Head of caudate nucleus (tissue), 42 donors: ENCODE measurements around the gene C2CD4B.
A peak's percentile ranks its signal among the peaks of the same experiment; 100 is the strongest.

Experiments used
- DNase-seq, 42 donors: peaks; one replicate each; pipeline versions ENCODE4 v3.0.0 to v3.0.0-alpha.2; 2020 to 2021; ENCODE audit warnings: mixed read lengths in 7 of 42
- intact Hi-C: fragments of 100-400 bp; cut with DNase I; formaldehyde crosslinking; loops from one replicate; pipeline ENCODE4 v1.15.0; 2022

The C2CD4B gene

DNA sequence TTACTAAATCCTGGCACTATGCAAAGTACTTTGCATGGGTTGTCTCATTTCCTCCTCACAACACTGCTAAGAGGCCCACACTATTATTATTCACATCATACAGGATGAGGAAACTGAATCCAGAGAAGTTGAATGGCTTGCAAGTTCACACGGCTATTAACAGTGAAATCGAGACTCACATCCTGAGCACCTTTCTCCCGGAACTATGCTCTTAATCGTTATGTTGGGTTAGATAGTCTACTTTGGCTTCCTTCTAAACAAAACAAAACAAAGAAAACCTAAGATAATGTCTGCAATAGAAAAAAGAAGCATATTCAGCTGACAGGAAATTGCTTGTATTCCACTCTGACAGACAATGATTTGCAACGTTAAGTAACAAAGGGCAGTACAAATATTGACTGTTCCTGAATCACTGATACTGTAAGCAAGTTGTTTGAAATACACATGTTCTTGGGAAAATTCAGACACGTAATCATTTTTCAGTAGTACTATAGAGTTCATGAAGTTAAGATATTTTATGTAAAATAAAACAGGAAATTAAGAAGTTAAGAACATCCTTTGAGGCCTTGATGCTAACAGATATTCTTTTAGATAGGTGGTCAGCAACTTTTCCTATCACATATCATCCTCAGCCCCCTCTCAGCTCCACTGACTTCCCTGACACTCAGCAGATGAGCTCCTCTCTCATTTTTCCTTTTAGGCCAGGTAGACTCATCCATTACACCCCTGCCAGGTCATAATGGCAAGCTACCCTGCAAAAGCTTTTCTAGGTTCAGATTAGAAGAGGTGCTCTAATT, 40.7 kb downstream of the C2CD4B start:
- intact Hi-C loops: no loop called here
- no peak for DNase-seq

DNA sequence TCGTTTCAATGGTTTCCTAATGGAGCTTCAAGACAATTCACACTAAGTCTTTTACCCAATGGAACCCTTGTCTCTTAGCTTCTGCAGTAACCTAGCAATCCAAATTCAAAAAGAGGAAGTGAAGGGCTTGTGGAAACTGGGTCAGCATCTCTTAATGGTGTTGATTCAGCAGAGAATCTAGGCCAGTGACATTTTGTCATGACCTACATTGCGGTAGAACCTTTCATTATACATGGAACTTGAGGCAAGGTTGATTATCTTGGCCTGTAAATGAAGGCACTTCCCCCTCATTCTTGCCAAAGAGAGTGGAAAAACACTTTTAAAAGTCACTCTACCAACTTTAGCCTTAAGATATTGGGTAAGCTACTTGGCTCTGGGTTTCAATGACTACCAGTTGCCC, 42.8 kb downstream of the C2CD4B start:
- intact Hi-C loops: no loop called here

DNA sequence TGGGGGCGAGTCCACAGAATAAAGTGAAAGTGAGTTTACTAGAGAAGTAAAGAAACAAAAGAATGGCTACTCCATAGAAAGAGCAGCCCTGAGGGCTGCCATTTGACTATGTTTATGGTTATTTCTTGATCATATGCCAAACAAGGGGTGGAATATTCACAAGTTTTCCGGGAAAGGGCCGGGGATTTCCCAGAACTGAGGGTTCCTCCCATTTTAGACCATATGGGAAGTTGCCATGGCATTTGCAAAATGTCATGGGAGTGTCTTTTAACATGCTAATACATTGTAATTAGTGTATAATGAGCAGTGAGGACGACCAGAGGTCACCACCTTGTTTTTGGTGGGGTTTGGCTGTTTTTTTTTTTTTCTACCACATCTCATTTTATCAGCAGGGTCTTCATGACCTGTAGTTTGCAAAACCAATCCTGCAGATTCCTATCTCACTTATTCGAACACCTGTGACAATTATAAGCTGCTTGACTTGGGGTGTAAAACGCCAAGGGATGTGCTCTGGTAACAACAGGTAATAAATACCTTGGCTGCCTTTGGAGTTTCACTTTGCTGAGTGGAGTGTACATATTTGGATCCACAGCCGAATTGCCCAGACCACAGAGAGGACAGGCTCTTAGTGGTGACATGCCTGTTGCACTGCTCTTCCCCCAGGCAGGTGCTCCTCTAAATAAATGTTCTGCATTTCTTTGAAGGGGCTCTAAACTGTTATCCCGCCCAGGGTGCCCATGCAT, 43.6 kb downstream of the C2CD4B start:
- intact Hi-C loops: no loop called here
- DNase-seq: no peak

More for the DNA sequence above, 42.8 kb downstream of the C2CD4B start:
- peak in 2 of 42 donors; percentile 9 to 41 for DNase-seq

DNA sequence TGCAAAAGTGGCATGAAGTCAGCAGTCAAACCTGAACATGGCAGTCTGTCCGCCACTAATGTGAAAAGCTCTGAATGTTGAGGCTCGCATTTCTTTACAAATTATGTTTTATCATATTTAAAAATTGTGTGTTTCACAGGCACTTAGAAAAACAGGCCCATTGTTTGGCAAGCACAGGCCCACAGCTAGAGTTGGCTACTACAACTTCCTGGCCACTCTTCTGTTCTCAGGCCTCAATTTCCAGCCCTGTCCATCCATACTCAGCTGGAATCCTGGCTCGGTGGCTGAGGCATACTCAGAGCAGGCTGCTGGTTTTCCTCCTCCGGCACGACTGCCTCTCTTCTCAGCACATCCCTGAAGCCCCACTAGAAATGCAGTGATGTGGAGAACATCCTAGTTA, 44.3 kb downstream of the C2CD4B start:
- no peak for DNase-seq
- intact Hi-C loops: no loop called here

DNA sequence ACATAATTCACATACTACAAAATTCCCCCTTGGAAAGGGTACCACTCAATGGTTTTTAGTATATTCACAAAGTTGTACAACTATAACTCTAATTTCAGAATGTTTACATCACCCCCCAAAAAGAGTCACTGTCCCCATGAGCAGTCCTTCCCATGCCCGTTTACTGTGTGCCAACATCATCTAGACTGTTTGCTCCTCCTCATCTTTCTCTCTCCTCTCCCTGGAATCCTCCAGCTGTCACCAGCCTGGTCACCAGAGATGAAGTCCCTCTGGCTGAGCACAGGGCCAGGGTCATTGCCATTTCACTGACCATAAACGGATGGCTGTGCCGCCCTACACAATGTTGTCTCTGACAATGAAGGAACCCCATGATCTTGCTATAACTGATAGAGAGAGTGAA, 45.2 kb downstream of the C2CD4B start:
- intact Hi-C loops: no loop called here
- no peak for DNase-seq

DNA sequence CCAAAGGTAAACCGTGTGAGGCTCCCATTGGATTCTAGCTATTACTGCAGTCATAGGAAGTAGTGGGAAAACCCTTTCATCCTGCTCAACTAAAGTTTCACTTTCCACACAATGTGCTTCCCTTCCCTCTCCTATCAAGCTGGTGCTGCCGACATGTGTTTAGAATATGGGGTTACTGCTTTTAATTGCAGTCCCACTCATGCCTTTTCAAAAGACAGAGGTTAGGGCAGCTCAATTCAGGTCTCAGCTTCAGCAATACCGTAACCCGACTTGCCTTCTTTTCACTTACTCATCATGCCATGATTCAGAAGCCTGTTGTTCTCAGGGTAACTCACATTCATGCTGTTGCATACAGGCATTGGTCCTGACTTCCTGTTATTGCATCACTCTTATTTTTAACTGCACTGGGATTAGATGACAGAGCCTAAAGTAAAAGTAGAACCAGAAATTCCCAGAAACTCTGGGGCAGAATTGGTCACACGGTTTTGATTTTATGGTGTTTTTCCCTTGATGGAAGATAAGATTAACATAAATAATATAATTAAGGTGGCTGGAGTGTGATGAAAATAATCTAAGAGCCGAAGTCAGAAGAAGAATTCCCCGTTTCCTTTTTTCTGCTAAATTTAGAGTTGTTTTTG, 45.7 kb downstream of the C2CD4B start:
- peak in 6 of 42 donors; percentile 4 to 42 (median 14) for DNase-seq

DNA sequence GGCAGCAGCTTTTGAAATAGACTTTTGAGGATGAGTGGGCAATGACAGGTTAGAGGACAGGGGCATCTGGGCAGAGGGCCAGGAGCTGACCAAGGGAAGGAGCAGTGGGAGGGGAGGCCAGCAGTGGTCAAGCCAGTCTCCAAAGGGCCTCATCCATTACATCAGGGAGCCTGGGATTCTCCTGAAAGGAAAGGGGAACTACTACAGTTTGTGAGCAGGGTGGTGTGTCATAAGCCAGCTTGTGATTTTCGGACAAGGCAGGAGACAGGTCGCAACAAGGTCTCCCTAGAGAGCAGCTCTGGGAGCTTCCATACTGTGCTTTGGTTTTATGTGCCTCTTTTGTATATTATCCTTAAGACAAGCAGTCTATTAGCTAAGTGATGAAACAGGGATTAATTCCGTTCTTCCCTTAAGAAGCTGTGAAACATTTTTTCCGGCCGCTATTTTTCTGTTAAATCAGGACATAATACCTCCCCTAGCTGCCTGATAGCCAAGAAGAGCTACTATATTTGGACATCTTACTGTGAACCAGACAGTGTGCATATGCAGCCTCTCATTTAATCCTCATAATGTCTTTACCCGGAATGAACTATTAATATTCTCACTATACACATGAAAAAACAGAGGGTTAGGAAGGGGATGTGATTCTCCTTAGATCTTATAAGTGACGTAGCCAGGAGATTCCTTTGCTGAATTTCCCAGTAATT, 46.4 kb downstream of the C2CD4B start:
- intact Hi-C loops: no loop called here
- no peak for DNase-seq

More for the DNA sequence above, 45.7 kb downstream of the C2CD4B start:
- intact Hi-C loops: no loop called here

DNA sequence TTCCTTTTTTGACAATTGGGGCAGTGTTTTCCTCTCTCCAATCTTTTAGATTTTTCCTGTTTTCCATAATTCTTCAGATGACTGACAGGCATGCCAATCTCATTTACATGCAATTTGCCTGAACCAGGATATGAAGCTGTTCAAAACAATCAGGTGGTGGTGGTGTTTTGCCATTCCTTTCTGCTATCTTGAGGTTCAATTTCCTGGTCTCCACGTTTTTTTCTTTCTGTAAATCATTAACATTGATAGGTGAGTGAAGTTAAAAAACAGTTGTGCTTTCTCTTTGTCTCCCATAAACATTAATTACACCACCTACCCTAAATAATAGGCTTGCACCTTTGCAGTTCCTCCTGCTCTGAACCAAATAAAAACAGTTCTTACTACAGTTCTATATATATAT, 49.2 kb downstream of the C2CD4B start:
- no peak for DNase-seq
- intact Hi-C loops: no loop called here
